Activated CD8-positive, alpha-beta memory T cell treated with anti-CD3 and anti-CD28 coated beads, Interleukin-2, amount 50 U/mL, for 48 hours (primary cell): ENCODE results near the gene GAGE12F.
"Not testable (repeated sequence)": the region's sequence is repeated elsewhere in the genome, so short reads cannot be mapped to it uniquely, and the experiment has no call there.

Experiments used
- DNase-seq: peaks from one replicate; pipeline ENCODE4 v3.0.0-alpha.2; 2020

GAGE12F gene, protein sequence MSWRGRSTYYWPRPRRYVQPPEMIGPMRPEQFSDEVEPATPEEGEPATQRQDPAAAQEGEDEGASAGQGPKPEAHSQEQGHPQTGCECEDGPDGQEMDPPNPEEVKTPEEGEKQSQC

DNA sequence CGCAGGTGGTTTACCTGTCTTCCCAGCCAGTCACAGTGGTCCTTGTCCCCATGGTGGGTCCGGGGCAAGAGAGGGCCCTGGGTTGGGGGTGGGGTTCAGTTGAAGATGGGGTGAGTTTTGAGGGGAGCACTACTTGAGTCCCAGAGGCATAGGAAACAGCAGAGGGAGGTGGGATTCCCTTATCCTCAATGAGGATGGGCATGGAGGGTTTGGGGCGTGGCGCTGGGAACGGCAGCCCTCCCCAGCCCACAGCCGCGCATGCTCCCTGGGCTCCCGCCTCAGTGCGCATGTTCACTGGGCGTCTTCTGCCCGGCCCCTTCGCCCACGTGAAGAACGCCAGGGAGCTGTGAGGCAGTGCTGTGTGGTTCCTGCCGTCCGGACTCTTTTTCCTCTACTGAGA lies at the start of gene GAGE12F:
Gene GAGE12F, plus strand, starts transcription at position 301 of the 400 bp plus-strand sequence. CDS start 1,155 bp downstream, outside the sequence.
- DNase-seq = not testable (repeated sequence)

DNA sequence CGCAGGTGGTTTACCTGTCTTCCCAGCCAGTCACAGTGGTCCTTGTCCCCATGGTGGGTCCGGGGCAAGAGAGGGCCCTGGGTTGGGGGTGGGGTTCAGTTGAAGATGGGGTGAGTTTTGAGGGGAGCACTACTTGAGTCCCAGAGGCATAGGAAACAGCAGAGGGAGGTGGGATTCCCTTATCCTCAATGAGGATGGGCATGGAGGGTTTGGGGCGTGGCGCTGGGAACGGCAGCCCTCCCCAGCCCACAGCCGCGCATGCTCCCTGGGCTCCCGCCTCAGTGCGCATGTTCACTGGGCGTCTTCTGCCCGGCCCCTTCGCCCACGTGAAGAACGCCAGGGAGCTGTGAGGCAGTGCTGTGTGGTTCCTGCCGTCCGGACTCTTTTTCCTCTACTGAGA lies 28.8 kb upstream of the GAGE12F start, which contains the start of gene GAGE12C:
Gene GAGE12C, plus strand, starts transcription at position 301 of the 400 bp plus-strand sequence. CDS start 1,155 bp downstream, outside the sequence.
- not testable (repeated sequence) for DNase-seq

DNA sequence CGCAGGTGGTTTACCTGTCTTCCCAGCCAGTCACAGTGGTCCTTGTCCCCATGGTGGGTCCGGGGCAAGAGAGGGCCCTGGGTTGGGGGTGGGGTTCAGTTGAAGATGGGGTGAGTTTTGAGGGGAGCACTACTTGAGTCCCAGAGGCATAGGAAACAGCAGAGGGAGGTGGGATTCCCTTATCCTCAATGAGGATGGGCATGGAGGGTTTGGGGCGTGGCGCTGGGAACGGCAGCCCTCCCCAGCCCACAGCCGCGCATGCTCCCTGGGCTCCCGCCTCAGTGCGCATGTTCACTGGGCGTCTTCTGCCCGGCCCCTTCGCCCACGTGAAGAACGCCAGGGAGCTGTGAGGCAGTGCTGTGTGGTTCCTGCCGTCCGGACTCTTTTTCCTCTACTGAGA lies 19.2 kb upstream of the GAGE12F start, which contains the start of gene GAGE12D:
Gene GAGE12D, plus strand, starts transcription at position 301 of the 400 bp plus-strand sequence. CDS start 1,155 bp downstream, outside the sequence.
- not testable (repeated sequence) for DNase-seq

DNA sequence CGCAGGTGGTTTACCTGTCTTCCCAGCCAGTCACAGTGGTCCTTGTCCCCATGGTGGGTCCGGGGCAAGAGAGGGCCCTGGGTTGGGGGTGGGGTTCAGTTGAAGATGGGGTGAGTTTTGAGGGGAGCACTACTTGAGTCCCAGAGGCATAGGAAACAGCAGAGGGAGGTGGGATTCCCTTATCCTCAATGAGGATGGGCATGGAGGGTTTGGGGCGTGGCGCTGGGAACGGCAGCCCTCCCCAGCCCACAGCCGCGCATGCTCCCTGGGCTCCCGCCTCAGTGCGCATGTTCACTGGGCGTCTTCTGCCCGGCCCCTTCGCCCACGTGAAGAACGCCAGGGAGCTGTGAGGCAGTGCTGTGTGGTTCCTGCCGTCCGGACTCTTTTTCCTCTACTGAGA lies 9.7 kb upstream of the GAGE12F start, which contains the start of gene GAGE12E:
Gene GAGE12E, plus strand, starts transcription at position 301 of the 400 bp plus-strand sequence. CDS start 1,155 bp downstream, outside the sequence.
- not testable (repeated sequence) for DNase-seq

DNA sequence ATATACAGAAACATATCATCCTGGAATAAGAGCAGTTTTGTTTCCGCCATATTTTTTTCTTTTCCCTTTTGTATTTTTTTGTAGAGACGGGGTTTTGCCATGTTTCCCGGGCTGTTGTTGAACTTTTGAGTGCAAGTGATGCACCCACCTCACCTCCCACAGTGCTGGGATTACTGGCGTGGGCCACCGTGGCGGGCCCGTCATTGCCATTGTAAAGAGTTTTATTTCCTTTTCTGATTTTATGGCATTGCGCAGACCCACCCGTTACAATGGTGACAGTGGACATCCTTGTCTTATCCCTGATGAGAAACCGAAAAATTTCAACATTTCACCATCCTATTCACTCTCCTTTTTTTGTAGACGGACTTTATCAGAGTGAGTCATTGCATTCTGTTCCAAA lies 8.1 kb downstream of the GAGE12F start:
- not testable (repeated sequence) for DNase-seq

DNA sequence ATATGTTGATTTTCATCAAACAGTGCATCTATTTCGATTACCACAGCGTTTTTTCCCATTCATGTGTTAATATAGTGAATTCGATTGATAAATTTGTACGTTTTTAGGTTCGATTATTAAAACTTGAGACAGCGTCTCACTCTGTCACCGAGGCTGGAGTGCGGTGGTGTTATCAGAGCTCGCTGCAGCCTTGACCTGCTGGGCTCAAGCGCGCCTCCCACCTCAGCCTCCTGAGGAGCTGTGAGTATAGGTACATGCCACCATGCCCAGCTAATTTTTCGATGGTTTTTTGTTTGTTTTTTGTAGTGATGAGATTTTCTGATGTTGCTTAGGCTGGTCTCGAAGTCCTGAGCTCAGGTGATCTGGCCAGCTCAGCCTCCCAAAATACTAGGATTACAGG lies 8.5 kb downstream of the GAGE12F start:
- not testable (repeated sequence) for DNase-seq

DNA sequence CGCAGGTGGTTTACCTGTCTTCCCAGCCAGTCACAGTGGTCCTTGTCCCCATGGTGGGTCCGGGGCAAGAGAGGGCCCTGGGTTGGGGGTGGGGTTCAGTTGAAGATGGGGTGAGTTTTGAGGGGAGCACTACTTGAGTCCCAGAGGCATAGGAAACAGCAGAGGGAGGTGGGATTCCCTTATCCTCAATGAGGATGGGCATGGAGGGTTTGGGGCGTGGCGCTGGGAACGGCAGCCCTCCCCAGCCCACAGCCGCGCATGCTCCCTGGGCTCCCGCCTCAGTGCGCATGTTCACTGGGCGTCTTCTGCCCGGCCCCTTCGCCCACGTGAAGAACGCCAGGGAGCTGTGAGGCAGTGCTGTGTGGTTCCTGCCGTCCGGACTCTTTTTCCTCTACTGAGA lies 9.5 kb downstream of the GAGE12F start, which contains the start of gene GAGE12G:
Gene GAGE12G, plus strand, starts transcription at position 301 of the 400 bp plus-strand sequence. CDS start 1,155 bp downstream, outside the sequence.
- not testable (repeated sequence) for DNase-seq

DNA sequence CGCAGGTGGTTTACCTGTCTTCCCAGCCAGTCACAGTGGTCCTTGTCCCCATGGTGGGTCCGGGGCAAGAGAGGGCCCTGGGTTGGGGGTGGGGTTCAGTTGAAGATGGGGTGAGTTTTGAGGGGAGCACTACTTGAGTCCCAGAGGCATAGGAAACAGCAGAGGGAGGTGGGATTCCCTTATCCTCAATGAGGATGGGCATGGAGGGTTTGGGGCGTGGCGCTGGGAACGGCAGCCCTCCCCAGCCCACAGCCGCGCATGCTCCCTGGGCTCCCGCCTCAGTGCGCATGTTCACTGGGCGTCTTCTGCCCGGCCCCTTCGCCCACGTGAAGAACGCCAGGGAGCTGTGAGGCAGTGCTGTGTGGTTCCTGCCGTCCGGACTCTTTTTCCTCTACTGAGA lies 19.0 kb downstream of the GAGE12F start, which contains the start of gene GAGE12H:
Gene GAGE12H, plus strand, starts transcription at position 301 of the 400 bp plus-strand sequence. CDS start 1,155 bp downstream, outside the sequence.
- not testable (repeated sequence) for DNase-seq

DNA sequence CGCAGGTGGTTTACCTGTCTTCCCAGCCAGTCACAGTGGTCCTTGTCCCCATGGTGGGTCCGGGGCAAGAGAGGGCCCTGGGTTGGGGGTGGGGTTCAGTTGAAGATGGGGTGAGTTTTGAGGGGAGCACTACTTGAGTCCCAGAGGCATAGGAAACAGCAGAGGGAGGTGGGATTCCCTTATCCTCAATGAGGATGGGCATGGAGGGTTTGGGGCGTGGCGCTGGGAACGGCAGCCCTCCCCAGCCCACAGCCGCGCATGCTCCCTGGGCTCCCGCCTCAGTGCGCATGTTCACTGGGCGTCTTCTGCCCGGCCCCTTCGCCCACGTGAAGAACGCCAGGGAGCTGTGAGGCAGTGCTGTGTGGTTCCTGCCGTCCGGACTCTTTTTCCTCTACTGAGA lies 28.6 kb downstream of the GAGE12F start, which contains the start of gene GAGE2A:
Gene GAGE2A, plus strand, starts transcription at position 301 of the 400 bp plus-strand sequence. CDS start 1,155 bp downstream, outside the sequence.
- not testable (repeated sequence) for DNase-seq

DNA sequence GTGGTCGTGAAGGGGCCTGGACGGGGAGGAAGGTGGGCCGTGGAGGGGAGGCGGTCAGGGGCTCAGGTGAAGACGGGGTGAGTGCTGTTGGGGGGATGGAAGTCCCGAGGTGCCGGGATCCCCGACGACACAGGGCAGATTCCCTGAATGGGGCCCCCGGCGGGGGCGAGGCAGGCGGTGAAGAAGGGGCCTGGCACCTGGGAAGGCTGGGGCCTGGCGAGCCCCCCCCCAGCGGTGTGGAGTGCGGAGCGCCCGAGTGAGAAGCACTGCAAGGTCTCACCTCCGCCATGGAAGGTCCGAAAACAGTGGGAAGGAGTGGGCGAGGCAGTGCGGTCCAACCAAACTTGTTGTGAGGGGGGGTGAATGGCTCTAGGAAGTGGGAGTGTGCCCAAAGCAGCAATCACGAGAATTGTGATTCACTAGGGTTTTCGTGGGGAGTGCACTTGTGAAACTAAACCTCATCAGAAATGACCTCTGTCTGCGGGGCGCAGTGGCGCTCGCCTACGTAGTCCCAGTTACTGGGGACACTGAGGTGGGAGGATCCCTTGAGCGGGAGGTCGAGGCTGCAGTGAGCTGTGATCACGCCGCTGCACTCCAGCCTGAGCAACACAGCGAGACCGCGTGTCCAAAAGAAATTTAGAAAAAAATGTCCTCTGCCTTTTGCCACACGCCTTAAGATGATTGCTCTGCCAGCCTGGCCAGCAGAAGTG lies 29.3 kb downstream of the GAGE12F start:
- DNase-seq = peak; percentile 50

DNA sequence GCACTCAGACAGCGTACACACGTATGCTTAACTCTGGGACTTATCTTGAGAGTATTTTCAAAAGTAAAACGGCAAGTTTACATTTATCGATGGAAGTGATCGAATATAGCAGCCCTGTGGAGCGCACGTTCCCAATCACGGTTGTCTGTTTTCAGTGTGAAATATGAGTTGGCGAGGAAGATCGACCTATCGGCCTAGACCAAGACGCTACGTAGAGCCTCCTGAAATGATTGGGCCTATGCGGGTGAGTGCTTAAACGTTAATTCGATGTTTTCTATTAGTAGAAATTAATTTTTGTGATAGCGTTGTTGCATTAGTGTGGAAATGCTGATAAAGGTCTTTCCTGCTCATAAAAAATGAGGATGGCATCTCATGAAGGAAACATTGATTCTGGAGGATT lies 29.8 kb downstream of the GAGE12F start:
- not testable (repeated sequence) for DNase-seq

DNA sequence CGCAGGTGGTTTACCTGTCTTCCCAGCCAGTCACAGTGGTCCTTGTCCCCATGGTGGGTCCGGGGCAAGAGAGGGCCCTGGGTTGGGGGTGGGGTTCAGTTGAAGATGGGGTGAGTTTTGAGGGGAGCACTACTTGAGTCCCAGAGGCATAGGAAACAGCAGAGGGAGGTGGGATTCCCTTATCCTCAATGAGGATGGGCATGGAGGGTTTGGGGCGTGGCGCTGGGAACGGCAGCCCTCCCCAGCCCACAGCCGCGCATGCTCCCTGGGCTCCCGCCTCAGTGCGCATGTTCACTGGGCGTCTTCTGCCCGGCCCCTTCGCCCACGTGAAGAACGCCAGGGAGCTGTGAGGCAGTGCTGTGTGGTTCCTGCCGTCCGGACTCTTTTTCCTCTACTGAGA lies 38.1 kb downstream of the GAGE12F start, which contains the start of gene GAGE1:
Gene GAGE1, plus strand, starts transcription at position 301 of the 400 bp plus-strand sequence. CDS start 1,155 bp downstream, outside the sequence.
- not testable (repeated sequence) for DNase-seq

DNA sequence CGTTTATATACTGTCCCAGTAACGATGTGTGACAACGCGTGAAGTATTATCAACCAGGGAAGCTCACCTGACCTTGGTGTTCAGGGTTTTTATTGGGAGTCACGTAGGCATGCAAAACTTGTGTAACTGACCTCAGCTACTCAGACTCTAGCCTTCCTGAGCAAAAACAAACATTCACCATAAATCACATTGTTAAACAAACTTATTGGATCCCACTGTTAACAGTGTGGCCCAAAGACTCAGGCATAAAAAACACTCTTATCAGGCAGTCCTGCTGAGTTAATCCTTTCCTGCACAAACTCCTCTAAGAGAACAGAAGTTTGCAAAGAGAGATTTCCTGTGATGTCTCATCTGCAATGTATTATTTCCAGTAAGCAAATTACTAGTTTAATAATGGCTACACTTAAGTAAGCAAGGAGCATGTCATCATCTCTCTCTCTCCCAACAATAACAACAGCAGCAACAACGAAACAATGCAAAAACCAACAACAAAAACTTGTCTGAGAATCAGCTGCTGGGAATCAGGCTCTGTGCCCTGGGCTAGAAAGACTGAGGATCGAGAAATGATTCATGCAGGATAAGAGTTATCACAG lies 50.2 kb downstream of the GAGE12F start:
- no peak for DNase-seq
